DLD1 (cell line): ENCODE results near the gene VWA7.

ENCODE experiments used
- in situ Hi-C: cut with HindIII; loops from 2 replicates; pipeline ENCODE4 v1.10.0; 2017; ENCODE audit warnings: low sequenced_read_pairs

VWA7 gene

DNA sequence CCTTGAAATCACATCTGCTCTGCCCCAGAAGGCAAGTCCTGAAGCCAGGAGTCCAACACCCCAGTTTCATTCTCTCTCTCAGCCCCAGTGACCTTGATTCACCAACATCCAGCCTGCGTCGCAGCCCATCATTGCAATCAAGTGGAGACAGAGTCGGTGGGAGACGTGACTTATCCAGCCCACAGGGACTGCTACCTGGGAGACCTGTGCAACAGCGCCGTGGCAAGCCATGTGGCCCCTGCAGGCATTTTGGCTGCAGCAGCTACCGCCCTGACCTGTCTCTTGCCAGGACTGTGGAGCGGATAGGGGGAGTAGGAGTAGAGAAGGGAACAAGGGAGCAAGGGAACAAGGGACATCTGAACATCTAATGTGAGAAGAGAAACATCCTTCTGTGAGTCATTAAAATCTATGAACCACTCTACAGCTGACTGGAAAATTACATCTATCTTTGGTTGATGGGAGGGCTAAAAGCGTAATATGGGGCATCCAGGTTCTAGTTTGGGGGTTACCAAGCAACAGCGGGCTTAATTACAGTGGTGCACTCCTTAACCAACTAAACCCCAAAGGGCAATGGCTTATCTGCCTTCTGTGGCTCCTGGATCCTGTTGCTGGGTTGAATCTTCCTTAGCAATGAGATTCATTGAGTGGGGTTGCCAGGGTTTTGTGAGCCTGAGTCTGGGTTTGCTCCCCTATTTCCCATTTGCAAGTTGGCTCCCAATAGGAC, 59.5 kb downstream of the VWA7 start:
- in situ Hi-C loops: no loop called here
